HS-5 (cell line): ENCODE data around the gene TNNI3.

Experiments
- DNase-seq: peaks from one replicate; pipeline ENCODE4 v3.0.0-alpha.2; 2012; ENCODE audit warnings: low read depth

The TNNI3 gene

GRCh38 chr19:55147545-55148251, 9.8 kb downstream of the TNNI3 start:
- DNase-seq, result no peak

- no peak for DNase-seq
Measured at GRCh38 chr19:55146705-55147273, 10.7 kb downstream of the TNNI3 start.

GRCh38 chr19:55146078-55146704, 11.3 kb downstream of the TNNI3 start:
- no peak for DNase-seq

GRCh38 chr19:55145232-55145631, 12.3 kb downstream of the TNNI3 start:
- DNase-seq, result no peak

GRCh38 chr19:55141696-55142095, 15.8 kb downstream of the TNNI3 start:
- no peak for DNase-seq

GRCh38 chr19:55137915-55138314, 19.6 kb downstream of the TNNI3 start:
- DNase-seq, result no peak

- no peak for DNase-seq
Measured at GRCh38 chr19:55136399-55137102, 21.0 kb downstream of the TNNI3 start.

- no peak for DNase-seq
Measured at GRCh38 chr19:55134736-55135135, 22.8 kb downstream of the TNNI3 start.

- DNase-seq, result no peak
Measured at GRCh38 chr19:55133639-55134444, 23.7 kb downstream of the TNNI3 start.

GRCh38 chr19:55132453-55133129, 24.9 kb downstream of the TNNI3 start:
- no peak for DNase-seq

- DNase-seq, result no peak
Measured at GRCh38 chr19:55131421-55131820, 26.1 kb downstream of the TNNI3 start.

- DNase-seq, result no peak
Measured at GRCh38 chr19:55119053-55119452, 38.5 kb downstream of the TNNI3 start.

GRCh38 chr19:55118401-55118991, 39.0 kb downstream of the TNNI3 start:
- no peak for DNase-seq

GRCh38 chr19:55117663-55118391, 39.7 kb downstream of the TNNI3 start:
- peak; percentile 93 for DNase-seq

GRCh38 chr19:55116859-55117662, 40.5 kb downstream of the TNNI3 start, which contains the start of gene PPP1R12C:
Gene PPP1R12C, minus strand, starts transcription at chr19:55117637. Its CDS starts 94 bp downstream, at chr19:55117543.
- DNase-seq, result no peak

- peak; percentile 34 for DNase-seq
Measured at GRCh38 chr19:55116232-55116858, 41.2 kb downstream of the TNNI3 start.

- no peak for DNase-seq
Measured at GRCh38 chr19:55115446-55116065, 42.0 kb downstream of the TNNI3 start.

- DNase-seq, result no peak
Measured at GRCh38 chr19:55114566-55115145, 42.9 kb downstream of the TNNI3 start.
